Measurements from ENCODE around the gene SPAG8. TPM values are rescaled to one million over a fixed set of nuclear protein-coding genes. Genes with fewer than 3 reads are reported as not detected.

SPAG8 gene
- total and polyA plus RNA-seq, 2 donors = 3.1 to 3.4 TPM

- WGBS = 98% methylated on average over 5 of the region's 5 CpGs
- H3K4me3 ChIP-seq (ENCODE audit: low read length in 2 of 2) = no peak overlapping the region
- DNase-seq (ENCODE audit: low read depth in 6 of 9, low spot score in 9 of 9) = no peak
- H3K9me3 ChIP-seq (ENCODE audit: control insufficient read depth in 2 of 2, insufficient read depth in 1 of 2, low read length in 1 of 2) = peaks cover 0 to 3% of the 10 kb centered on the region in 2 donors
- peaks cover 0 to 17% of the 10 kb centered on the region in 2 donors for H3K4me1 ChIP-seq (ENCODE audit: control insufficient read depth in 2 of 2, insufficient read depth in 2 of 2, low read length in 2 of 2)
- H3K27me3 ChIP-seq (ENCODE audit: control insufficient read depth in 2 of 2, insufficient read depth in 1 of 2, low read length in 1 of 2) = peaks cover 0 to 6% of the 10 kb centered on the region in 2 donors
- no peak overlapping the region for H3K27ac ChIP-seq (ENCODE audit: low read depth in 1 of 2, low read length in 1 of 2)
- H3K36me3 ChIP-seq (ENCODE audit: control insufficient read depth in 2 of 2, insufficient read depth in 2 of 2, low read length in 1 of 2) = peaks cover 0 to under 1% of the 10 kb centered on the region in 2 donors
Measured at GRCh38 chr9:35841645-35841900, 29.5 kb upstream of the SPAG8 start.

GRCh38 chr9:35840881-35841644 is 29.0 kb upstream of the SPAG8 start:
- peaks cover 0 to 1% of the 10 kb centered on the region in 2 donors for H3K27me3 ChIP-seq (ENCODE audit: control insufficient read depth in 2 of 2, insufficient read depth in 1 of 2, low read length in 1 of 2)
- no peak for DNase-seq (ENCODE audit: low read depth in 6 of 9, low spot score in 9 of 9)
- H3K36me3 ChIP-seq (ENCODE audit: control insufficient read depth in 2 of 2, insufficient read depth in 2 of 2, low read length in 1 of 2) = no peaks in the 10 kb centered on the region
- peaks cover 0 to 12% of the 10 kb centered on the region in 2 donors for H3K4me1 ChIP-seq (ENCODE audit: control insufficient read depth in 2 of 2, insufficient read depth in 2 of 2, low read length in 2 of 2)
- no peak overlapping the region for H3K4me3 ChIP-seq (ENCODE audit: low read length in 2 of 2)
- H3K9me3 ChIP-seq (ENCODE audit: control insufficient read depth in 2 of 2, insufficient read depth in 1 of 2, low read length in 1 of 2) = no peaks in the 10 kb centered on the region
- H3K27ac ChIP-seq (ENCODE audit: low read depth in 1 of 2, low read length in 1 of 2) = no peak overlapping the region
- WGBS = 97% methylated on average over 15 of the region's 15 CpGs

- 93% methylated on average over 5 of the region's 5 CpGs for WGBS
- H3K27ac ChIP-seq (ENCODE audit: low read depth in 1 of 2, low read length in 1 of 2) = no peak overlapping the region
- no peaks in the 10 kb centered on the region for H3K27me3 ChIP-seq (ENCODE audit: control insufficient read depth in 2 of 2, insufficient read depth in 1 of 2, low read length in 1 of 2)
- no peaks in the 10 kb centered on the region for H3K36me3 ChIP-seq (ENCODE audit: control insufficient read depth in 2 of 2, insufficient read depth in 2 of 2, low read length in 1 of 2)
- no peak overlapping the region for H3K4me3 ChIP-seq (ENCODE audit: low read length in 2 of 2)
- peaks cover 0 to 4% of the 10 kb centered on the region in 2 donors for H3K4me1 ChIP-seq (ENCODE audit: control insufficient read depth in 2 of 2, insufficient read depth in 2 of 2, low read length in 2 of 2)
- H3K9me3 ChIP-seq (ENCODE audit: control insufficient read depth in 2 of 2, insufficient read depth in 1 of 2, low read length in 1 of 2) = no peaks in the 10 kb centered on the region
- DNase-seq (ENCODE audit: low read depth in 6 of 9, low spot score in 9 of 9) = no peak
Measured at GRCh38 chr9:35839926-35840325, 27.9 kb upstream of the SPAG8 start.

GRCh38 chr9:35836595-35836994 is 24.5 kb upstream of the SPAG8 start:
- no peaks in the 10 kb centered on the region for H3K27me3 ChIP-seq (ENCODE audit: control insufficient read depth in 2 of 2, insufficient read depth in 1 of 2, low read length in 1 of 2)
- H3K4me1 ChIP-seq (ENCODE audit: control insufficient read depth in 2 of 2, insufficient read depth in 2 of 2, low read length in 2 of 2) = peaks cover 6 to 24% of the 10 kb centered on the region in 2 donors
- no peaks in the 10 kb centered on the region for H3K9me3 ChIP-seq (ENCODE audit: control insufficient read depth in 2 of 2, insufficient read depth in 1 of 2, low read length in 1 of 2)
- no peak overlapping the region for H3K4me3 ChIP-seq (ENCODE audit: low read length in 2 of 2)
- 97% methylated on average over 5 of the region's 5 CpGs for WGBS
- no peaks in the 10 kb centered on the region for H3K36me3 ChIP-seq (ENCODE audit: control insufficient read depth in 2 of 2, insufficient read depth in 2 of 2, low read length in 1 of 2)
- DNase-seq (ENCODE audit: low read depth in 6 of 9, low spot score in 9 of 9) = no peak
- no peak overlapping the region for H3K27ac ChIP-seq (ENCODE audit: low read depth in 1 of 2, low read length in 1 of 2)

GRCh38 chr9:35835766-35836165 is 23.7 kb upstream of the SPAG8 start:
- DNase-seq (ENCODE audit: low read depth in 6 of 9, low spot score in 9 of 9) = no peak
- 95% methylated on average over 2 of the region's 2 CpGs for WGBS
- no peaks in the 10 kb centered on the region for H3K9me3 ChIP-seq (ENCODE audit: control insufficient read depth in 2 of 2, insufficient read depth in 1 of 2, low read length in 1 of 2)
- no peak overlapping the region for H3K27ac ChIP-seq (ENCODE audit: low read depth in 1 of 2, low read length in 1 of 2)
- H3K36me3 ChIP-seq (ENCODE audit: control insufficient read depth in 2 of 2, insufficient read depth in 2 of 2, low read length in 1 of 2) = no peaks in the 10 kb centered on the region
- peaks cover 6 to 24% of the 10 kb centered on the region in 2 donors for H3K4me1 ChIP-seq (ENCODE audit: control insufficient read depth in 2 of 2, insufficient read depth in 2 of 2, low read length in 2 of 2)
- no peaks in the 10 kb centered on the region for H3K27me3 ChIP-seq (ENCODE audit: control insufficient read depth in 2 of 2, insufficient read depth in 1 of 2, low read length in 1 of 2)
- H3K4me3 ChIP-seq (ENCODE audit: low read length in 2 of 2) = no peak overlapping the region

- Histone ChIP-seq H3K27ac (ENCODE audit: low read depth in 1 of 2, low read length in 1 of 2) (no peak overlapping the region), H3K4me1 (ENCODE audit: control insufficient read depth in 2 of 2, insufficient read depth in 2 of 2, low read length in 2 of 2) (peaks cover 6 to 24% of the 10 kb centered on the region in 2 donors), H3K27me3 (ENCODE audit: control insufficient read depth in 2 of 2, insufficient read depth in 1 of 2, low read length in 1 of 2) (no peaks in the 10 kb centered on the region), H3K9me3 (ENCODE audit: control insufficient read depth in 2 of 2, insufficient read depth in 1 of 2, low read length in 1 of 2) (no peaks in the 10 kb centered on the region), H3K36me3 (ENCODE audit: control insufficient read depth in 2 of 2, insufficient read depth in 2 of 2, low read length in 1 of 2) (no peaks in the 10 kb centered on the region), H3K4me3 (ENCODE audit: low read length in 2 of 2) (no peak overlapping the region)
- WGBS = 98% methylated on average over 3 of the region's 3 CpGs
- peak in 1 of 9 donors; percentile 40 for DNase-seq (ENCODE audit: low read depth in 6 of 9, low spot score in 9 of 9)
Measured at GRCh38 chr9:35835216-35835632, 23.2 kb upstream of the SPAG8 start.

GRCh38 chr9:35834260-35835215 is 22.5 kb upstream of the SPAG8 start:
- Histone ChIP-seq H3K4me1 (ENCODE audit: control insufficient read depth in 2 of 2, insufficient read depth in 2 of 2, low read length in 2 of 2) (peaks cover 9 to 28% of the 10 kb centered on the region in 2 donors), H3K36me3 (ENCODE audit: control insufficient read depth in 2 of 2, insufficient read depth in 2 of 2, low read length in 1 of 2) (no peaks in the 10 kb centered on the region), H3K9me3 (ENCODE audit: control insufficient read depth in 2 of 2, insufficient read depth in 1 of 2, low read length in 1 of 2) (no peaks in the 10 kb centered on the region), H3K4me3 (ENCODE audit: low read length in 2 of 2) (no peak overlapping the region), H3K27me3 (ENCODE audit: control insufficient read depth in 2 of 2, insufficient read depth in 1 of 2, low read length in 1 of 2) (no peaks in the 10 kb centered on the region), H3K27ac (ENCODE audit: low read depth in 1 of 2, low read length in 1 of 2) (peak overlapping the region in 1 of 2 donors; percentile 63)
- DNase-seq (ENCODE audit: low read depth in 6 of 9, low spot score in 9 of 9) = no peak
- 95% methylated on average over 14 of the region's 14 CpGs for WGBS

GRCh38 chr9:35832814-35833213 is 20.8 kb upstream of the SPAG8 start:
- DNase-seq (ENCODE audit: low read depth in 6 of 9, low spot score in 9 of 9) = no peak
- no peak overlapping the region for H3K4me3 ChIP-seq (ENCODE audit: low read length in 2 of 2)
- H3K4me1 ChIP-seq (ENCODE audit: control insufficient read depth in 2 of 2, insufficient read depth in 2 of 2, low read length in 2 of 2) = peaks cover 10 to 37% of the 10 kb centered on the region in 2 donors
- H3K9me3 ChIP-seq (ENCODE audit: control insufficient read depth in 2 of 2, insufficient read depth in 1 of 2, low read length in 1 of 2) = no peaks in the 10 kb centered on the region
- no peaks in the 10 kb centered on the region for H3K27me3 ChIP-seq (ENCODE audit: control insufficient read depth in 2 of 2, insufficient read depth in 1 of 2, low read length in 1 of 2)
- no peaks in the 10 kb centered on the region for H3K36me3 ChIP-seq (ENCODE audit: control insufficient read depth in 2 of 2, insufficient read depth in 2 of 2, low read length in 1 of 2)
- H3K27ac ChIP-seq (ENCODE audit: low read depth in 1 of 2, low read length in 1 of 2) = no peak overlapping the region
- 84% methylated on average over 5 of the region's 5 CpGs for WGBS

GRCh38 chr9:35831040-35831439 is 19.0 kb upstream of the SPAG8 start:
- DNase-seq (ENCODE audit: low read depth in 6 of 9, low spot score in 9 of 9) = no peak
- 96% methylated on average over 4 of the region's 4 CpGs for WGBS
- H3K36me3 ChIP-seq (ENCODE audit: control insufficient read depth in 2 of 2, insufficient read depth in 2 of 2, low read length in 1 of 2) = no peaks in the 10 kb centered on the region
- no peaks in the 10 kb centered on the region for H3K27me3 ChIP-seq (ENCODE audit: control insufficient read depth in 2 of 2, insufficient read depth in 1 of 2, low read length in 1 of 2)
- no peaks in the 10 kb centered on the region for H3K9me3 ChIP-seq (ENCODE audit: control insufficient read depth in 2 of 2, insufficient read depth in 1 of 2, low read length in 1 of 2)
- H3K27ac ChIP-seq (ENCODE audit: low read depth in 1 of 2, low read length in 1 of 2) = no peak overlapping the region
- peaks cover 10 to 42% of the 10 kb centered on the region in 2 donors for H3K4me1 ChIP-seq (ENCODE audit: control insufficient read depth in 2 of 2, insufficient read depth in 2 of 2, low read length in 2 of 2)
- H3K4me3 ChIP-seq (ENCODE audit: low read length in 2 of 2) = no peak overlapping the region
